ENCODE measurements around the gene UBE4B.

Gene UBE4B

DNA sequence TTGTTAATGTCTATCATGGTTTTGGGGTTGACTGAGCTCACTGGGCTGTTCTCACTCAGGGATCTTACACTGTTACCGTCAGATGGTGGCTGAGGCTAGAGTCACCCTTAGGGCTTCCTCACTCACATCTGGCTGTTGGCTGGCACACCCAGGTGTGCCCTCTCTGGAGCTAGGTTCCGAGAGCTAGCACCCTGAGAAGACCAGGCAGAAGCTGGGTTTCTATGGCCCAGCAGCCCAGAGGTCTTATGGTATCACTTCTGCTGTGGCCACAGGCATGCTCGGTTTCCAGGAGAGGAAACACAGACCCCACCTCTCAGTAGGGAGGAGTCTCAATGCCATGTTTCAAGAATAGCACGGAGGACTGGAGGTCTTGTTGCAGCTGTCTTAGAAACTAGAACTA is 156.9 kb downstream of the UBE4B start:
- TF ChIP-seq, protein P1, sequence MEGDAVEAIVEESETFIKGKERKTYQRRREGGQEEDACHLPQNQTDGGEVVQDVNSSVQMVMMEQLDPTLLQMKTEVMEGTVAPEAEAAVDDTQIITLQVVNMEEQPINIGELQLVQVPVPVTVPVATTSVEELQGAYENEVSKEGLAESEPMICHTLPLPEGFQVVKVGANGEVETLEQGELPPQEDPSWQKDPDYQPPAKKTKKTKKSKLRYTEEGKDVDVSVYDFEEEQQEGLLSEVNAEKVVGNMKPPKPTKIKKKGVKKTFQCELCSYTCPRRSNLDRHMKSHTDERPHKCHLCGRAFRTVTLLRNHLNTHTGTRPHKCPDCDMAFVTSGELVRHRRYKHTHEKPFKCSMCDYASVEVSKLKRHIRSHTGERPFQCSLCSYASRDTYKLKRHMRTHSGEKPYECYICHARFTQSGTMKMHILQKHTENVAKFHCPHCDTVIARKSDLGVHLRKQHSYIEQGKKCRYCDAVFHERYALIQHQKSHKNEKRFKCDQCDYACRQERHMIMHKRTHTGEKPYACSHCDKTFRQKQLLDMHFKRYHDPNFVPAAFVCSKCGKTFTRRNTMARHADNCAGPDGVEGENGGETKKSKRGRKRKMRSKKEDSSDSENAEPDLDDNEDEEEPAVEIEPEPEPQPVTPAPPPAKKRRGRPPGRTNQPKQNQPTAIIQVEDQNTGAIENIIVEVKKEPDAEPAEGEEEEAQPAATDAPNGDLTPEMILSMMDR (IDR thresholded peaks at IDR 0.05) = no peak

DNA sequence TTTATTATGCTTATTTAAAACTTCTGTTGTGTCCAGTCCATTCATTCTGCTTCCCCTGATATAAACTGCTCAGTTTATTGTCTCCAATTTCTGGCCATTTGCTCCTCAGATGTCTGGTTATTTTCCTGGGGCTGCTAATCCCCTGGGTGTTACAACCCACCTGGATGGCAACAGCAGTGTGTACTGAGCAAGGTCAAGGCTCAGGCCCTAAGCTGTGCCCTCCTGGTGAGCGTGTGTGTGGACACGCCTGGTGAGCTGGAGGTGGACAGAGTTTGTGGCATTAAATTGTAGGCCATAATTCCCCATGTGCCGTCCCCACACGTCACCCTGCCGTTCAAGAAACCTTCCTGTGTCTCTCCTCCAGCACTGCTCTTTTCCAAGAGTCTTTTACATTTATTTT is 159.5 kb downstream of the UBE4B start:
- TF ChIP-seq, protein P1 (IDR thresholded peaks at IDR 0.05) = no peak

DNA sequence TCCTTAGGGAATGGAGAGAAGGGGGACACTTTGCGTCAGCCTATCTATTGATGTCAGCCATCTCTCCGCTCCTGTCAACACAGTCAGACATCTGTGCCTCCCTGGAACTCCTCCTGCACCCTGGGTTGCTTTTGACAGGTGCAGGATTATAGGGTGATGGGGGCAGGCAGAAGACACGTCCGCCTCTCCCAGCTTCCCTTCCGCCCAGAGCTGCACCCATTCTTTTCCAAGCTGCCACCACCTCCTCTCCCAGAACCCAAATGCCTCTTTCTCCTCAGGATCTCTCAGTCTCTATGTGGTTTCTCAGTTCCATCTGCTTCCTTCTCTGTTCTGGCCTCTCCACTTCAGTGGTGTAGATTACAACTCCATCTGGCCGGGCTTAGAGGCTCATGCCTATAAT is 160.5 kb downstream of the UBE4B start:
- TF ChIP-seq, protein P1 (IDR thresholded peaks at IDR 0.05) = no peak

DNA sequence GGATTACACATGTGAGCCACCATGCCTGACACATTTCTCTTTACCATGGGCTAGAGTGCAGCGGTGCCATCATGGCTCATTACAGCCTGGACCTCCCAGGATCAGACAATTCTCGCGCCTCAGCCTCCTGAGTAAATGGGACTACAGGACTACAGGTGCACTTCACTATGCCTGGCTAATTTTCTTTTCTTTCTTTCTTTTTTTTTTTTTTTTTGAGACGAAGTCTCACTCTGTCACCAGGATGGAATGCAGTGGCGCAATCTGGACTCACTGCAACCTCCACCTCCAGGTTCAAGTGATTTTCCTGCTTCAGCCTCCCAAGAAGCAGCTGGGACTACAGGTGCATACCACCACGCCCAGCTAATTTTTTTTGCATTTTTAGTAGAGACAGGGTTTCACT is 162.8 kb downstream of the UBE4B start:
- TF ChIP-seq, protein P1 (IDR thresholded peaks at IDR 0.05) = no peak

DNA sequence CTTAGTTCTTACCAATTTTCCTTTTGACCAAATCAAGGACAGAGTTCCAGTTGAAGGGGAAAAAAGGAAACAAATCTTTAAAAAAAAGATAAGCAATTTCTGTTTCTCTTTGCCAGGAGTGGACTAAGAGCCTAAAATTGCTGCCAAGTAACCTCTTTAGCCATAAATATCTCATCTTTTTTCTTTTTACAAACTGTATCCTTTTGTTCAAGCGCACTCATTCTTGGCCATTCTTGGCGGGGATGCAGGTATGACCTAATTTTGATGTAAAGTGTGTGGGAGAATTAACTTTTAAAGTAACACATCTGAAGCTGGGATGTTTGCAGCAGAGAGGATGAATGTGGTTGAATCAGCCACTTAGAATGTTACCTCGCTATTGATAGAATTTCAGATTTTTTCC is 164.2 kb downstream of the UBE4B start:
- TF ChIP-seq, protein P1 (IDR thresholded peaks at IDR 0.05) = no peak

DNA sequence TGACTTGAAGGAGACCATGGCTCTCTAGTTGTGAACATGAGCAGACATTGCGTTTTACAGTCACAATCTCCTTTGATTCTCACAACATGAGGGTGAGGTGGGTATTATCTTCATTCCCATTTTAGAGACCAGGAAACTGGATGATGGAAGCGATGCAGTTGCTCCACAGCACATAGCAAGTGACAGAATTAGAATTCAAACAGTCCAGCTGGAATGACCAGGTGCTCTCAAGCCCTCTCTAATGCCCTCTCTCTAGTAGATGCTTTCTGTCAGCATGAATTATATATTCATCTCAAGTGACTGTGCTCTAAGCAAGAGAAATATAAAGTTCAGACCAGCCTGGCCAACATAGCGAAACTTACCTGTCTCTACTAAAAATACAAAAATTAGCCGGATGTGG is 167.9 kb downstream of the UBE4B start:
- TF ChIP-seq, protein P1 (IDR thresholded peaks at IDR 0.05) = no peak

DNA sequence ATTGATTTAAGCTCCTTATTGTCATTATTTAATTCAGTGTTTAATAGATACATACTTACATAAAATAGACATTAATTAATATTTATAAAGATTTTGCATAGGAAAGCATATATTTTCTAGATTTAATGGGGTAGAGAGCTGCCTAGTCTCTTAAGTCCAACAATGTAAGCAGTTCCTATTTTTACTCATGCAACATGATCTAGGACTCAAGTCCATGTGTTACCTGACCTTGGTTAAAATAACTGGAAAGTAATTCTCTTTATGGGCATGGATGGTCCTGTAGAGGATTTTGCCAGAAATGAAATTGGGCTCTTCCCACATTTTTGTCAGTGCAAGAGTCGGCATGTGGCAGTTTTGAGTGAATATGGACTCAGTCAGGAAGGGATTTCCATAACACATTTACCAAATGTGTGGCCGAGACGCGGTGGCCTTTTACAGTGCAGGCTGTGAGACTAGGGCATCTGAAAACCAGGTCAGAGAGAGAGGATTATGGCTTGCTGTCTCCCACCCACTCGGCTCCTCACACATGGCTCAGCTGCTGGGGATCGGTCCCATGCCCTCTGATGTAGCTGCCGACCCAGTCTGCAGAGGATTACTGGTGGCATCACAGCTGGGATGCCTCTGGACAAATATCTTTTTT is 171.4 kb downstream of the UBE4B start:
- TF ChIP-seq, protein P1 (IDR thresholded peaks at IDR 0.05) = no peak

DNA sequence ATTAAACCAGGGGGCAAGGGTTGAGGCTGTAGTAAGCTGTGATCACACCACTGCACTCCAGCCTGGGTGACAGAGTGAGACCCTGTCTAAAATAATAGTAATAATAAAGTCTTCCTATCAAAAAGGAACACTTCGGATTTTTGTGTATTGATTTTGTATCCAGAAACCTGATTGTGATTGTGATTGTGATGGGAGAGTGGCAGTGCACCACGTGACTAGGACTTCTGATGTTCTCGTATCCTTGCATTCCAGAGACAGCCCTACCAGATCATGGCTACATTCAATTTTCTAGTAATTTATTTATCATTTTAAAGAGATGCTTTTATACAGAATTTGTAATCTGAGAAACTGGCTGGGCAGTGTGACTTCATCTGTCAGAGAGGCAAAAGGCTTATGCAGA is 175.1 kb downstream of the UBE4B start:
- TF ChIP-seq, protein P1 (IDR thresholded peaks at IDR 0.05) = no peak
